Measurements from ENCODE around the gene TSPAN18.

TSPAN18 gene

DNA sequence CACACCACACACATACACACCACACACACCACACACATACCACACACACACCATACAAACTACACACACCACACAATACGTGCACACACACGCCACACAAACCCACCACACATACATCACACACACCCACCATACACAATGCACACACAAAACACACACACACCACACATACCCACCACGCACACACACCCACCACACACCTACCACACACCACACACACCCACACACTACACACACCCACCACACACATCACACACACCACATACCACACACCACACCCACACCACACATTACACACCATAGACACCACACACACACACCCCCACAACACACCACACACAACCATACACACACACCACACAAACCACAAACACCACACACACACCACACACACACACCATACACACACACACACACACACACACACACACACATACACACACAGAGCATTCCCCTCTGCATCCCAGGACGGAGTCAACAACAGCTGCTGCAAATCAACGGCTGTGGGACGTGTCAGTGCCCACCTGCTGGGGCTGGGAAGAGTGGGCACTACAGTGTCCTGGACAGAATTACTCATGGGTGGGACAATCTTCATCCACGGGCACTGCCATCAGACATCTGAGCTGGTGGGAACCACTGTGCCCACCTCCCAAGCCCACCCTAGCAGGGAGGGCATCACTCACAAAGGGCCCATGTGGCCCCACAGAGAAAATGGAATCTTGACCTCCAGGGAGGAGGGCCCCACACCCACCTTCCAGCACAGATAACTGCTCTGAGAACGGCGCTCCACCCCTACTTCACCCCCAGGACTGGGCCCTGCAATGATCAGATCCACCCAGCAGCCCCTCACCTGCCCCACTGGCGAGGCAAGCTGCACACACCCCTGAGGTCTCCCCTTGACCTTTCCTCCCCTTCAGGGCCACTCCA lies 215.5 kb downstream of the TSPAN18 start:
- DNase-seq (ENCODE audit: low spot score) = no peak

DNA sequence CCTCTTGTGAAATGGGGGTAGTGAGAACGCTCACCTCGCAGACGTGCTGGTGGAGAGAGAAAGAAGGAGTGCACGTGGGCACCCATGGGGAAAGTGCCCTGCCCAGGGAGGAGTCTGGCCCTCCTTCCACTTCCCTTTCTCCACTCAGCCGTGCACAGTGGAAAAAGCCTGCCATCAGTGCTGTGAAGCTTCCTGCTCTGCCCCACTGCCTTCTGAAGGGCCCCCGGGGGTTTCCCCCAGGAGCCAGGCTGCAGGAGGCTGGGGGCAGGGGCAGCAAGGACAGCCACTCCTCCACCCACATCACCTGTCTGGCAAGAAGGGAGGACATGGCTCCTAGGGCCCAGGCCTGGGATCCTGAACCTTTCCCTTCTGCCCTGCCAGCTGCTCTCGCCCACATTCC lies 216.4 kb downstream of the TSPAN18 start:
- DNase-seq (ENCODE audit: low spot score) = no peak

DNA sequence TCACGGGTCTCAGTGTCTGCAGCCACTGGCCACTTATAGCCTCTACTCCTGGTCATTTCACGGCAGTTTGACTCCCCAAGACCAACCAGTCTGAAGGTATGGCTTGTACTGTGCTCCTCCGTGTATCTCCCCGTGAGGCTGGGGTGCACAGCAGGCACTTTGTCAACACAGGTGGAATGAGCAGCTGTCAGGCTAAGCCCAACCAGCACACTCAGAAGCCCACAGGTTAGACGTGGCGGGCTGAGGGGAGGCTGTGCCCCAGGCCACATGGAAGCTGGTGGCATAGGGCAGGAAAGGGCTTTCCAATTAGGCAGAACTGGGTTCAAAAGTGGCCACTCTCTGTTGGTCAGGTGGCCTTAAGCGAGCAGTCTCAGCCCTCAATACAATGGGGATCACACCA lies 216.9 kb downstream of the TSPAN18 start:
- no peak for DNase-seq (ENCODE audit: low spot score)

DNA sequence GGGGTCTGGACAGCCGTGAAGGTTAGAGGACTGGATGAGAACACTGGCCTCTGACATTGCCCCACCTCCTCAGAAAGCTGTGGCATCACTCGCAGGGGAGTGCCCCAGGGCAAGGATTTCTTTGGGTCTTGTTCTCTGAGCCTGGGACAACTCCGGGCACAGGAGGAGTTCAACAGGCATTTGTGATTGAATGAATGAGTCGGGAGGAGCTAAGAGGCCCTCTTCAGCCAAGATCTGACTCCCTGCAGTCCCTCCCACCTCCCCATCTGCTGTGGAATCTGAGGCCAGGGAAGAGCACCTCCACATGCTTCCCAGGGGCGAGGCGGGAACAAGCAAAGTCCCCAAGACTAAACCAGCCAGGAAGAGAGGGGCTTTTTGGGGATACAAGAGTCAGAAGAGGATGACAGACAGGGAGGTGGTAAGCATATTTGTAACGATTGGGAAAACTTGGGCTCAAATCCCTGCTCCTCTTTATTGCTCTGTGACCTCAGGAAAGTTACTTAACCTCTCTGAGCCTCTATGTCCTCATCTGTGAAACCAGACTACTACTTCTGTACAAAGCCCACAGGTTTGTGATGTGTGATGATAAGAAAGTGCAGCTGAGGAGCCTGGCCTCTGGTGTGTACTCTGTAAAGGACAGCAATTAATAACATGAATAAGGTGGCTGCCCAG lies 217.6 kb downstream of the TSPAN18 start:
- no peak for DNase-seq (ENCODE audit: low spot score)

DNA sequence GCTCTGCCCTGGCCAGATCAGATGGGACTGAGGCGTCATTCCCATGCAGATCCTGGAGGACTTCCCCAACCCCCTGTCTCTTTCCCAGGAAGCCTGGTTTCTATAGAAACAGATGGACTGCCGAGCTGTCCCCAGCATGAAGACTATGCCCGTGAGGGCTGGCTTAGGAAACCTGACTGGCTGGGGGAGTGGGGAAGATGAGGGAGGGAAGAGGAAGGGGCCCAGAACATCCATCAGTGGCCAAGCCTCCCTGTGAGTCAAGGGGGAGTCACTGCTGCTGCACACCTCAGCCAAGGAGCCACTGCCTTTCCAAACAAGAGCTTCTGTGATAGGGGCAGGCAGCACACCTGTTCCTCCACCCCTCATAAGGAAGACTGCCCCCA lies 218.1 kb downstream of the TSPAN18 start:
- DNase-seq (ENCODE audit: low spot score) = no peak

DNA sequence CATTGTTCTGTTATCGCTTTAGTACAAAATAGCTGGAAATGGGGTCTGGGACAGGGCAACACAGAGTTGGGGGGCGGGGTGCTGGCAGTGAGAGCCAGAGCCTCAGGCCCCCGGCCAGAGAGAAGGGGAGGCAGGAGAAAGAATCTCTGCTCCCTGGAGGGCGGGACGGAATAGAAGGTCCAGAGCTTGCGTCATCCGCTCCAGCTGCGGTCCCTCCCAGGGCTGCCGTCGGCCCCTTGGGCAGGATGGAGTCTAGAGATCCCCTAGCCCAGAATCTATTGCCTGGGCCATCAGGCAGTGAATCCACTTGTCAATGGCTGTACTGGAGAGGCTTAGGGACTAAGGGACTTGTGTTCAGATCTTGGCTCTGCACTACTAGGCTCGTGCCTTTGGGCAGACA lies 218.9 kb downstream of the TSPAN18 start:
- DNase-seq (ENCODE audit: low spot score) = no peak

DNA sequence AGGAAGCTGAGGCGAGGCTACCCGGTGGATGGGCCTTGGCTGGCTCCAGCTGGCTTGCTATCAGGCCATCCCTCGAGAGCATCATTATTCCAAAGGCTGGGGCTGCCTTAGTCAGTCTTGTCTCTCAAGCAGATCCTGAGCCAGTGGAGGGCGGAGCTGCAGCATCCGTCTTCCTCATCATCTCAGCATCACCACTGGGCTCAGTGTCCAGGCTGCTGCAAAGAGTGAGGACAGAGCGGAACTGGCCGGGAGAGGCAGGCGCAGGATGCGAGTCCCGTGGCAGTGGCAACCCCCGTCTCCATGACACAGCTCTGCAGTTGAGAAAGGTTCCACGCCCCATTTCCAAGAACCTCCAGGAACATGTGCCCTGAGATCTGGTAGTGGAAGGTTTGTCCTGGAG lies 219.5 kb downstream of the TSPAN18 start:
- DNase-seq (ENCODE audit: low spot score) = no peak

DNA sequence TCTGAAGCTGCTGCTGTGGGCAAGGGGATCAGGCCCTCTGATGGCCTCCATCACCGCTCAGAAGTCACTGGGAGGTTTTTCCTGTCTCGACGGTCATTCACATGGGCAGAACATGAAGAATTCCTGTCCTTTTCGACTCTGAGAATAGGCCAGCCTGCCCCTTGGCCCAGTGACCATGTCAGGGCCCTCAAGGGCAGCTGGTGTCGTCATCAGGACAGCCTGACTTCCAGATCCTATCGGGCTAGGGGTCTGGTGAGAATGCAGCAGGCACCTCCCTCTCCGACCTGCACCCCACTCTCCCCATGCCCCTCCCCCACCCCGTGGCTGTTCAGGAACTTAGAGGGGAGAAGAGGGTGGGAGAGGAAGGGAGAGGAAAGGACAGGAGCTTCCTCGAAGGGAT lies 220.4 kb downstream of the TSPAN18 start:
- DNase-seq (ENCODE audit: low spot score) = no peak

DNA sequence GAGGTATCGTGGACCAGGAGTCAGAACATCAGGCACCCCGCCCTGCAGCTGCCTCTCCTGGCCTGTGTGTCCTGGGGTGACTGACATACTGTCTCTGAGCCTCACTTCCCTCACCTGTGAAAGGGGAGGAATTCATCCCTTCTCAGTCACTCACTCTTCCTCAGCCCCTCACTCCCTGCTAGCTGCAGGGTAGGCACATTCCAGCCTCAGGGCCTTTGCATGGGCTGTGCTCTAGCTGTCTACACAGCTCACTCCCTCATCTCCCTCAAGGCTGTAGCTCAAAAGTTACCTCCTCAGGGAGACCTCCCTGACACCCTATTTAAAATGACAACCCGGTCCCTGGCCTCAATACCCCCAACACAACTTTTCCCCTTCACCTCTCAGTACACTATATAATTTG lies 221.4 kb downstream of the TSPAN18 start:
- no peak for DNase-seq (ENCODE audit: low spot score)

DNA sequence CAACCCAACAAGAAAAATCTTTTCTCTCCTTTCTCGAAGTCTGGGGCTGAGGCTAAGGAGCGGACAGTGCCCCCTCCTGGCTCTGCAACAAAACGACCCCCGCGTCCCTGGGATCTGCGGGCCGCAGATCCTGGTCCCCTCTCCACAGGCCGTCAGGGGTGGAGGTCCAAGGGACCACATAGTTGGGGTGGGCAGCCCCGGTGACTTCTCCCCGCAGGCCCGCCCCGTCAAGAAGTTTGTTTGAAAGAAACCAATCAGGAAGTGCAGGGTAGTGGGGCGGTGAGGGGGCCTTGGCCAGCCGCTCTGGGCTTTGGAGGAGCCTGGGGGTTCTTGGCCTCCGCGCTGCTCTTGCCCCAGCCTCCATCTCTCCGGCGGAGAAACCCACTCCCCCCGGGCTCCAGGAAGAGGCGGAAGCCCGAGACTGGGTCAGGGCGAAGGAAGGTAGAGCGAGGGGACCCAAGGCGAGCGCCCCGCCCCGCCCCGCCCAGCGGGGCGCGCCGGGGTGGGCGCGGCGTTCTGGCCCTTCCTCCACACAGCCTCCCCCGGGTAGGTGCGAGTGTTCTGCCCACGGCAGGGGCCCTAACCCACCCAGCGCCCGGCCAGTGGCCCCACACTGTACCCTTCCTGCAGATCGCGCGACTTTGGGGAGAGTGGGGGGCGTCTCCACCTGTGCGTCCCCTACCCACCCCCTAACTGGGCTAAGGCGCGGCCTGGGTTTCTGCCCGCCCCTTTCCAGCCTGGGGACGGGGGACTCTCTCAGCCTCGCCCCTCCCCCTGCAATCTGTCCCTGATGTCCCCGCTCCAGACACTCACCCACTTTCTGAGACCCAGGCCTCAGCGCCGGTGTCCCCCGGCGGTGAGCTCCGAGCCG lies 222.6 kb downstream of the TSPAN18 start:
- peak; percentile 61 for DNase-seq (ENCODE audit: low spot score)

DNA sequence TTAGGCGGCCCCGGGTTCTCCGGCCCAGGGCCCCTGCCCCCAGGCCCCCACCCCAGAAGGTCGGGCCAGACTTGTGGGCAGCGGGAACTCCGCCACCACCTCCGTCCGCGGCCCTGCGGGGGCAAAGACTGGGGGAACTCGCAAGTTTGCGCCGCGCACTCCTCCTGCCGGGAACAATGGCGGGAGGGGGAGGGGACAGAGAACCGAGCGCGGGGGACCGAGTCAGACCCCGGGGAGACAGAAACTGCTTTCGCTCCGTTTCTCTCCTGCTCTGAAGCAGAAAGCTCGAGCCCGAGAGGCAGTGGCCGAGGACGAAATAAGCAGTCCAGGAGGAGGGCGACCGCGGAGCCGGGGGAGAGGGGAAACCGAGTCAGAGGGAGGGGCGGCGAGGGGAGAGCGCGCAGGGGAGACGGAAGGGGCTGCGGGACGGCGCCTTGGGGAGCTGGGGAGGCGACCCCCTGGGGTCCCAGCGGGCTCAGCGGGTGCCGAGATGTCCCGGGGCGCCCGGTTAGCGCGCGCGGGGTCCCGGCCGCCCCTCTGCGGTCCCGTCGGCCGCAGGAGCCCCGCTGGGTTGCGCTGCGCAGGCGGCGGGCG lies 223.4 kb downstream of the TSPAN18 start:
- DNase-seq (ENCODE audit: low spot score) = peak; percentile 53

DNA sequence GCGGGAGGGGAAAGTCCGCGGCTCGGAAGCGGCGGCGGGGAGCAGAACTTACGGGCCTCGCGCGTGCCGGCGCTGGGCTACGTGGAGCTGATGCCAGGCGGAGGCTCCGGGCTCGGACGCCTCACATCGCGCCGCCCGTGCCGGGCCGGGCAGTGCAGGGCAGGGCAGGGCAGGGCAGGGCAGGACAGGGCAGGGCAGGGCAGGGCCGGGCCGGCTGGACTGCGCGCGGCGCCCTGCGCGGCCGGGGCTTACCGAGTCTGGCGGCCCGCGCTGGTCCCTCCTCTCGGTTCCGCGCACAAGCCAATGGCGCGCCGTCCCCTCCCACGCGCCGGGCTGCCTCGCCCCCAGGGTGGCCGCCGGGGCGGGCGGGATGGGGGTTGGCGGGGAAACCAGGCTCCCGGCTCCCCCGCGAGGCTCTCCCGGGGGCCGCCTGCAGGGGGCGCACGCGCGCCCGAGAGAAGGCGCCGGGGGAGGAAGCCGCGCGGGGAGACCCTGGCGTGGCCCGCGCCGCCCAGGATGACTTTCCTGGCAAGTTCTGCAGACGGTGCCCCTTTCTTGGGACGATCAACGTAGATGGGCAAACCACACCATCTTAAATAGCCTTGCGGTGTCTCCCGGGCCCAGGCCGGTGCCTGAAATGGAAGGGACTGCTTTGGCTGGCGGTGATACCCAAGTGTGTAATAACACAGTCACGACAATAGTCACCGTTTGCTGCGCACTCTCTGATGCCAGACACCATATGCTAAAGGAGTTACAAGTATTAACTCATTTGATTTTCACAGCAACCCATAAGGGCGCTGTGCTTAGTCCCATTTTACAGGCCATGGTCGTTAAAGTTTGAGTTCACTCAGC lies 224.1 kb downstream of the TSPAN18 start, which contains the start of gene TP53I11:
TP53I11 (minus strand) TSS at position 259 of the 852 bp plus-strand sequence. CDS start 12,548 bp downstream, outside the sequence.
- DNase-seq (ENCODE audit: low spot score) = peak; percentile 93

DNA sequence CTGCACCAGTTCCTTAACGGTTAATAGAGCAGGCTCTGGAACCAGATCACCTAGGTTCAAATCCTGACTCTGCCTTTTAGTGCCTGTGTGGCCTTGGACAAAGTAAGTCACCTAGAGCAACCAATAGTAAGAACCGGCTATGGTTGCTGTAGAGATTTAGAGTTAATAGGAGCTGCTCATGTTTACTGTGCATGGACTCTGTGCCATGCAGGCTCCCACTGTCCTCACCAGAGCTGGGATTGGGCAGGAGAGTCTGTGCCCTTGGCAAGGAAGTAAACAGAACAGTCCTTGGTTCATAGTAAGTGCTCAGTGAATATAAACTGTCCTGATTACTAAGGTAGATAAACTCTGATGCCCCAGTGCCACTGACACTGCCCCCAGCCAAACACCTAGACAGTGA lies 225.3 kb downstream of the TSPAN18 start:
- DNase-seq (ENCODE audit: low spot score) = no peak

DNA sequence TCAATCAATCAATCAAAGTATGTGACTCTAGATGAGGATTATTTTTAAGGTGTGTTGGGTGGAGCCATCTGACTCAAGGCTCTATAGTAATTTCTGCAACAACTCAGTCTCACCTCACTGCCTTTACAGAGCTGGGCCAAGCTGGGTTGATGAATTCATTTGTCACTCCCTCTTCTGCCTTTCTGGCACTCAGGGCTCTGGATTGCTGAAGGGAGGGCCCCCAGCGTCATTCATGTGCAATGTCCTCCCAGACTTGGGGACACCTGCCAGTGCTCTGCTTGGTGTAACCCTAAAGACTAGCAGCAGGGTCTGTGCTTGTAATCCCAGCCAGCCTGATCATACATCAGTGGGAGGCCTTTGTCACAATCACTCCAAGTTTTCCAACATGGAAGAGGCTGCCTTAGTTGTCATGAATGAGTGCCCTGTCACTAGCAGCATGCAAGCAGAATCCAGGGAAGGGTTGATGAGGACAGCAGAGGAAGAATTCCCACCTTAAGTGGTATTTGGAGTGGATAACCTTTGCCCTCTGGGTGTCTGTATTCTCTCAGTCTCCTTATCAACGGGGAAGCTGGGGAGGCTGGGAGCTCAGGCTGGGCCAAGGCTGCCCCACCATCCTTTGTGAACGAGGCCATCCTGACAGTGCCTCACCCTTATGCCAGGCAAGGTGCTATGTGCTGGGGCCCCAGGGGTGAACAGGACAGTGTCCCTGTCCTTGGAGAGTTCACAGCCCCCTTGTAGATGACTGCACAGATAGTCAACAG lies 225.9 kb downstream of the TSPAN18 start:
- no peak for DNase-seq (ENCODE audit: low spot score)

DNA sequence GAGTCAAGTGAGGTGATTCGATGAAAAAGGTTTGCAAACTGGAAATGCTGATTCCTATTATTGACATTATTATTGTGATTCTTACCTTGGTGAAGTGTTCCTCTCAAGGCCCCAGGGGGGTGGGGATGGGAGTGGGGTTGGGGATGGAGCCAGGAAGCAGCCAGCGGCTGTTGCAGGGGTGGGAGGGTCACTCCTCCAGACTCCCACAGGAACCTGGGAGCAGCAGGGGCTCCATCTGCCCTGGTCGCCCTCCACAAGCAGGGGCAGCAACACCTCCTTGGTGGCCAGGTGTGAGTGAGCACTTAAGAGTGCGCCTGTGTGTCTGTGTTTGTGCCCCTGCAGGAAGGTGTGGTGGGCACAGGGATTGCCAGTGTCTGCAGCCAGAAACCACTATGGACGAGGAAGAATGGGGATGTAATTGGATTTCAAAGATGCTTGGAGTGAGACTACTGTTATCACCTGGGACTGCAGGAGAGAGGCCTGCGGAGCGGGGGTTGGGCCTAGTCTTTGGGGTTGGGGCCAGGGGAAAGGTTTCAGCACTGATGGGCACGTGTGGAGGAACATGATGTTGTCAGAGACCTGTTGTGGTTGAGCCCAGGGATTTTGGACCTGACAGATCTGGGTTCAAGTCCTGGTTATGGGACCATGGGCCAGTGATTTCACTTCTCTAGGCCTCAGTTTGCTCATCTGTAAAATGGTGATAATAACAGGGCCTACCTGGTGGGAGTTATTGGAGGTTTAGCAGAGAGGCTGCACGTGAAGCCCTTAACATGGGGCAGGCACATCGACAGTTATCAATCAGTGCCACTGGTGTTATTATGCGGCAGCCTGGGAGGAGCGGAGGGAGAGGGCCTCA lies 227.5 kb downstream of the TSPAN18 start:
- no peak for DNase-seq (ENCODE audit: low spot score)

DNA sequence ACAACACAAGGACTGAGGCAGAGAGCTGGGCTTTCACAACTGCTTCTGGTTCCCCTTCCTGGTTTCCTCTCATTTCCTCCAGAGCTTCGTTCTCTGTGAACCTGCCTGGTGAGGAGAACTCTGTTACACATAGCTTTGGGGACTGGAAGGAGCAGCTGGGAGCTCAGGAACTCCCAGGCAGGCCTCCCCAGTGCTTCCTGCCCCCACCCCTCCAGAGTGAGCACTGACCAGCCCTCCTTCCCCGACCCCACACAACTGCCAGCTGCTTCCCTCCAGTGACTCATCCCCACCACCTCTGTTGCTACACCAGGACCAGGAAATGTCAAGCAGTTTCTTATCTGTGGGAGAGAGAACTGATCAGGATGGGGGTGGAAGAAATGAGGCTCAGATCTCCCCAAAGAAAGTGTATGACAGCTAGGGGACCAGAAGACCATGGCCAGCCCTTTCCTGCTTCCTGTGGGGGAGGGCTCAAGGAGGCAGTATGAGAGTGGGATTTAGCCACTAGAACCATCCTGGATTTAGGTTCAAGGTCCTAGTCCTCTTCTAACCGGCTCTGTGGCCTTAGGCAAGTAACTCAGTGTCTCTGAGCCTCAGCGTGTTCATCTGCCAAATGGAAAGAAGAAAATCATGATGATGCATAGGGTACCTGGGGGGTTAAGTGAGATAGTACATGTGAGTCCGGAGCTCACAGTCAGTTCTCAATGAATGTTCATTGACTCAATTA lies 228.4 kb downstream of the TSPAN18 start:
- DNase-seq (ENCODE audit: low spot score) = peak; percentile 86

DNA sequence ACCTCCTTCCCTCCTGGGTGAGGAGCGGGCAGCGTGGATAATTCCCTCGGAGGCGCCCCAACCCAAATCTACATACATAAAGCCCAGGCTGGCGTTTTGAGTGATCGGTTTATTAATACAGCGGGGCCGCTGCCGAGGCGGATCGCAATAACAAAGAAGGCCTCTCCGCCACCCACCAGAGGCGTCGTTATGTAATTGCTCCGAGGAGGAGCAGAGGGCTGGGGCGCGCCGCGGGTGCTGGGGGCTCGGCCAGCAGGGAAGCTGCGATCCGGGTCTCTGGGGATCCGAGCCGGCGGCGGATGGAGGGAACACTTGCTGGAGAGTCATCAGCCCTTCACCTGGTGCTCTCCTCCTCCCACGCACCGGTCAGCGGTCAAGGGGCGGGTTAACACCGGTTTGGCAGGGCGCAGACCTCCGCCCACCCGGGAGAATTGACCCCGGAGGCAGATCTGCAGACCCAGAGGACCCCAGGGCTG lies 230.3 kb downstream of the TSPAN18 start:
- DNase-seq (ENCODE audit: low spot score) = no peak

DNA sequence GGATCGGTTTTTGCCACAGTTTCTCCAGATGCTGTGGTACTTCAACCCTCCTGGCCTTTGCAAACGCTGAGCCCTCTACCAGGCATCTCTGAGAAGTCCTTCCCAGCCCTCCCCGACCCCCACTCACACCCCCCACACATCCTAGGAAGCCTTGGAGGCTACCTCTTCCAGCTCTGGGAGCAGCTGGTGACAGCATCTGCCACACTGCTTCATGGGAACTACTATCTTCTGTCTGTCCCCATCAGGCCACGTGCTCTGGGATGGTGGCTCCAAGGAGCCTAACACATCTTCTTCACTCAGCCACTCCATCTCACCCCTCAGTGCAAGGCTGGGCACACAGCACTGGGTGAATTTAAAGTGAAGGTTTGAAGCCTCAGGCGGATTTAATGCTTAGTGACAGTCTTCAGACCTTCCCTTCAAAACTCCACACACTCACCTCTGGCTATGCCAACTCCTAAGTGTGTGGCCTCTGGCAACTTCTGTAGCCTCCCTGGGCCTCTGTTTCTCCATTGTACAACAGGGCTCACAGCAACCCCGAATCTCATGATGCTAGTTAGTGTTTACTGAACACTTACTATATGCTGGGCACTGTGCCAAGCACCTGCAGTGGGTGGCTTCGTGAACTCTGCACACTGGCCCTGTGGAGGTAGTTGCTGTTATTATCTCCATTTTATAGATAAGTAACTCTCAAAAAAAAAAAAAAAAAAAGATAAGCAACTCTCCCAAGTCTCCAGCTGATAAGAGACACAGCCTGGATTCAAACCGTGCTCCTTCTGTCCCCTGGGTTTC lies 231.2 kb downstream of the TSPAN18 start:
- DNase-seq (ENCODE audit: low spot score) = no peak

Data from AG08396 (cell line).